Kidney (tissue), 14 donors: Measurements from ENCODE around the gene ZNF24. TPM values are rescaled to one million over a fixed set of nuclear protein-coding genes. Genes with fewer than 3 reads are reported as not detected.
A peak's percentile ranks its signal among the peaks of the same experiment; 100 is the strongest.

Experiments
- DNase-seq, 5 donors: peaks; one replicate each; pipeline ENCODE4 v3.0.0-alpha.2; 2013 to 2020
- FAIRE-seq: peaks from 2 replicates; lab custom pipeline; 2012; peaks lifted over from hg19 to GRCh38; lab: Jason Lieb, UNC
- H3K27ac ChIP-seq, 2 donors: one replicate each; pipeline ENCODE4 v1.7.0; 2013; ENCODE audit warnings: low read depth in 2 of 2, low read length in 2 of 2, inconsistent platforms in 1 of 2
- H3K27me3 ChIP-seq: one replicate; pipeline ENCODE4 v1.7.1; 2013; ENCODE audit warnings: low read length, inconsistent platforms; ENCODE audit not compliant: control insufficient read depth, insufficient read depth
- H3K36me3 ChIP-seq, 3 donors: one replicate each; pipeline versions ENCODE4 v1.7.0 to v1.7.1; 2013; ENCODE audit warnings: low read length in 3 of 3, control low read depth in 1 of 3, inconsistent platforms in 1 of 3; ENCODE audit not compliant: insufficient read depth in 3 of 3, control insufficient read depth in 2 of 3
- H3K4me1 ChIP-seq, 3 donors: one replicate each; pipeline versions ENCODE4 v1.7.0 to v1.7.1; 2013; ENCODE audit warnings: low read length in 3 of 3, inconsistent platforms in 1 of 3, low read depth in 1 of 3; ENCODE audit not compliant: control insufficient read depth in 2 of 3, insufficient read depth in 2 of 3
- H3K4me3 ChIP-seq, 3 donors: one replicate each; pipeline versions ENCODE4 v1.7.0 to v1.8.1; 2013; ENCODE audit warnings: low read length in 3 of 3, control low read depth in 1 of 3, inconsistent platforms in 1 of 3
- H3K9ac ChIP-seq, 3 donors: one replicate each; pipeline versions ENCODE4 v1.7.0 to v1.7.1; 2013; ENCODE audit warnings: low read length in 3 of 3, control low read depth in 1 of 3, inconsistent platforms in 1 of 3
- H3K9me3 ChIP-seq, 3 donors: one replicate each; pipeline versions ENCODE4 v1.7.0 to v1.7.1; 2013; ENCODE audit warnings: low read length in 3 of 3, control low read depth in 1 of 3, inconsistent platforms in 1 of 3; ENCODE audit not compliant: control insufficient read depth in 2 of 3, insufficient read depth in 1 of 3
- intact Hi-C: fragments of 100-400 bp; cut with DNase I; formaldehyde crosslinking; loops from one replicate; pipeline ENCODE4 v1.11.1; 2022
- polyA plus RNA-seq: library from polyadenylated mRNA; stranded (reverse); fragments of 350-450 nt; fragmentation: Illumina TruSeq; extraction: RNeasy Lipid Tissue Mini Kit (QIAGEN cat#74804); gene quantifications from one replicate; pipeline ENCODE4 v1.2.3, GENCODE V29; 2014; ENCODE audit warnings: low read depth, low replicate concordance; ENCODE audit not compliant: insufficient read depth
- total RNA-seq: library from RNA; stranded (reverse); fragmentation: NEBNext Ultra II Directional; extraction: Animal tissue kit (Norgen Biotek cat#: 25700); gene quantifications from one replicate; pipeline ENCODE4 v1.2.1, GENCODE V29; 2021
- TF ChIP-seq, protein P1 (sequence below): IDR thresholded peaks from 3 replicates; pipeline ENCODE4 v1.5.1; 2012; ENCODE audit warnings: mild to moderate bottlenecking, moderate library complexity, borderline replicate concordance; ENCODE audit not compliant: insufficient read depth; ENCODE audit errors: extremely low read depth
- donor health status: control.
- donor health status: control.
- donor health status: control.
- donor health status: control.
- donor health status: control.
- donor health status: DM: yes; HTN: yes; CAD: no.
- donor health status: Normal renal cell carcinoma (clear cell type).

Gene ZNF24
- total and polyA plus RNA-seq, 2 donors from 2014 or later, result 14.3 to 55.5 TPM

- Histone ChIP-seq H3K4me1 (peaks cover 0 to 3% (median 0%) of the 10 kb centered on the region in 3 donors), H3K4me3 (no peak overlapping the region), H3K27me3 (no peaks in the 10 kb centered on the region), H3K9me3 (no peaks in the 10 kb centered on the region), H3K36me3 (no peaks in the 10 kb centered on the region), H3K9ac (no peak overlapping the region), H3K27ac (no peak overlapping the region)
- intact Hi-C loops, result no loop called here
- DNase-seq (peak in 1 of 5 donors; percentile 35), FAIRE-seq (no peak)
- TF ChIP-seq, protein P1, sequence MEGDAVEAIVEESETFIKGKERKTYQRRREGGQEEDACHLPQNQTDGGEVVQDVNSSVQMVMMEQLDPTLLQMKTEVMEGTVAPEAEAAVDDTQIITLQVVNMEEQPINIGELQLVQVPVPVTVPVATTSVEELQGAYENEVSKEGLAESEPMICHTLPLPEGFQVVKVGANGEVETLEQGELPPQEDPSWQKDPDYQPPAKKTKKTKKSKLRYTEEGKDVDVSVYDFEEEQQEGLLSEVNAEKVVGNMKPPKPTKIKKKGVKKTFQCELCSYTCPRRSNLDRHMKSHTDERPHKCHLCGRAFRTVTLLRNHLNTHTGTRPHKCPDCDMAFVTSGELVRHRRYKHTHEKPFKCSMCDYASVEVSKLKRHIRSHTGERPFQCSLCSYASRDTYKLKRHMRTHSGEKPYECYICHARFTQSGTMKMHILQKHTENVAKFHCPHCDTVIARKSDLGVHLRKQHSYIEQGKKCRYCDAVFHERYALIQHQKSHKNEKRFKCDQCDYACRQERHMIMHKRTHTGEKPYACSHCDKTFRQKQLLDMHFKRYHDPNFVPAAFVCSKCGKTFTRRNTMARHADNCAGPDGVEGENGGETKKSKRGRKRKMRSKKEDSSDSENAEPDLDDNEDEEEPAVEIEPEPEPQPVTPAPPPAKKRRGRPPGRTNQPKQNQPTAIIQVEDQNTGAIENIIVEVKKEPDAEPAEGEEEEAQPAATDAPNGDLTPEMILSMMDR, result no peak
These were observed 33.8 kb upstream of the ZNF24 start for GRCh38 chr18:35377875-35378573.

DNA sequence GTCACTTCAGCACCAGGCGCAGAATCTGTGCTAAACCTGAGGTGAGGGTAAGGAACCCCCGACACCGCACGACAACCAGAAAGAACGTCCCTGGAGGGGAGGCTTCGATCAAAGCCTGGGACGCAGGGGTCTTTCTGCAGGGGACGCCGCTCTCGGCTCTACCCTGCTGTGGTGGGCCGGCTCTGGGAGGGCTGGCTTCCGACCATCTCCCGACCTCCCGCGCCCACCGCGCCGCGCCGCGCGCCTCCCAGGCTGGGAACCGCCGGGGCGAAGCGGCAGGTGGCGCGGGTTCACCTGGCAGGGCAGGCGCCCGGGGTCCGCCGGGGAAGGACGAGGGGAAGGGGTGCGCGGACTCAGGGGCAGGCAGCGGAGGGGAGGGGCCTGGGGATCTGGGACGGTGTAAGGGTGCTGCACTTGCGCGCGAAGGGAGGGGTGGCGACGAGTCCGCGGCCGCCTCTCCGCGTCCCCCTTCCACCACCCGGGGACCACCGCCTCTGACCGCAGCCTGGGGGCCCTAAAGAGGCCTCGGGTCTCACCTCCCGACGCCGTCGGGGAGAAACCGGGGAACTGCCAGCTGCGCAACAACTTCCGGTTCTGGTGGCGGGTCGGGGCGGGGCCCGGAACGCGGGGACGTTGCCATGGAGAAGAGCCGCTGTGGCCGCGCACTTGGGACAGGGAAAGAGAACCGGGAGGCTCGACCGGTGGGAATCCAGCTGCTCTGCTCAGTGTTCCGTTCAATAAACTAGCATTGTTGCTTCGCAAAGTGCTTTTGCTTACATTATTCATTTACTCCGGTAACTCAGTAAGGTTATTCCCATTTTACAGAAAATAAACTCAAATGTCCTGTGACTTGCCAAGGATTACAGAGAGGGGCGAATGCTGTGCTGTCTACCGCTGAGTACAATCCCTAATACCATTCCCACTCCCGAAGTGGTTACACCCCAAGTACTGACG lies 32.8 kb upstream of the ZNF24 start, which contains the start of gene ZNF396:
ZNF396 (minus strand) TSS at position 596 of the 954 bp plus-strand sequence. CDS start 3,045 bp downstream, outside the sequence.
- Histone ChIP-seq H3K4me3 (peak within 1 kb of the TSS; percentile 61 to 83 (median 81)), H3K27me3 (no peaks in the 10 kb centered on the region), H3K9ac (peak within 1 kb of the TSS in 2 of 3 donors; percentile 28 to 60), H3K27ac (peak within 1 kb of the TSS; percentile 16 to 33), H3K9me3 (no peaks in the 10 kb centered on the region), H3K36me3 (no peaks in the 10 kb centered on the region), H3K4me1 (peaks cover 0 to 3% (median 0%) of the 10 kb centered on the region in 3 donors)
- TF ChIP-seq, protein P1, result no peak
- FAIRE-seq (no peak), DNase-seq (peak; percentile 86 to 94 (median 88))
- intact Hi-C loops, result no loop called here

GRCh38 chr18:35376393-35376741 lies 32.1 kb upstream of the ZNF24 start:
- FAIRE-seq (no peak), DNase-seq (peak in 3 of 5 donors; percentile 22 to 80 (median 39))
- Histone ChIP-seq H3K9me3 (no peaks in the 10 kb centered on the region), H3K9ac (peak overlapping the region in 1 of 3 donors; percentile 60), H3K4me1 (peaks cover 0 to 3% (median 0%) of the 10 kb centered on the region in 3 donors), H3K4me3 (peak overlapping the region; percentile 54 to 83 (median 81)), H3K27ac (no peak overlapping the region), H3K36me3 (no peaks in the 10 kb centered on the region), H3K27me3 (no peaks in the 10 kb centered on the region)
- TF ChIP-seq, protein P1, result no peak
- intact Hi-C loops, result no loop called here
